CD4-positive, alpha-beta T cell treated with Interleukin-17A for 1 hour (primary cell): ENCODE data around the gene ABCA4.
"Not testable (repeated sequence)": the region's sequence is repeated elsewhere in the genome, so short reads cannot be mapped to it uniquely, and the experiment has no call there.

Source experiments
- DNase-seq: peaks from one replicate; pipeline ENCODE4 v3.0.0-alpha.2; 2020

ABCA4 gene

DNA sequence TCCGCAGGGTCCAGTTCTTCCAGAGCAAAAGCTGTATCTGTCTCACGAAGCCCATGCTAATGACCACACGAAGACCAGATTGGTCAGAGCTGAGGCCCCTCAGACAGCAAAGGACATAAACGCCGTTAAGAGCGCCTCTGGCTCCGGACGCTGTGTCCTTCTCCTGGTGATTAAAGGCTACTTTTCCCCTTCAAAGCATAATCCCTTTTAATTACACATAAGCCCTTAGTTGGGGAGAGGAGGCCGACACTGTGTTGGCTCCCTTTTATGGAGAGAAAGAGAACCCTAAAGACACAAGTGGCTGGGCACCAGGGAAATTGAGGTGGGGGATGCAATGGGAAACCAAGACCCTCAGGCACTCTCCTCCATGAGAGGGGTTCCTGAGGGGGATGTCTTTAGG, at the start of gene ABCA4:
ABCA4 (minus strand) TSS at position 158 of the 400 bp plus-strand sequence; CDS start at position 55, 103 bp downstream.
- no peak for DNase-seq

DNA sequence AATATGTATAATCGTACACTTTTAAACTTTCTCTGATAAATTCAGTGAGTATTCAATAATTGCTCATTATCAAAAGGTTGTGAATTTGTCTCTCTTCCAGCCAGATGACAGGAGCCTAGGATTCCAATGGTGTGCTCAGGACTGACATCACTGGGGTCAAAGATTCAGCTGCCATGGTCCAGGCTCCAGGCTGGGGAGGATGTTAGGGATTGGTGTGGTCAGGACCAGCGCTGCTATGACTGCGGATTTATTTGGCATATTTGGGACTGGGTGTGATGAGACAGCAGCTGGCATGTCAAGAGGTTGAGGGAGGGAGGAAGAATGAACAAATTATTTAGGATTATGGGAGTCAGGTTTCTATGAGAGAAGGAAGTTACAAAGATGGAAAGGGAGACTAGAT, 48.2 kb upstream of the ABCA4 start:
- no peak for DNase-seq

DNA sequence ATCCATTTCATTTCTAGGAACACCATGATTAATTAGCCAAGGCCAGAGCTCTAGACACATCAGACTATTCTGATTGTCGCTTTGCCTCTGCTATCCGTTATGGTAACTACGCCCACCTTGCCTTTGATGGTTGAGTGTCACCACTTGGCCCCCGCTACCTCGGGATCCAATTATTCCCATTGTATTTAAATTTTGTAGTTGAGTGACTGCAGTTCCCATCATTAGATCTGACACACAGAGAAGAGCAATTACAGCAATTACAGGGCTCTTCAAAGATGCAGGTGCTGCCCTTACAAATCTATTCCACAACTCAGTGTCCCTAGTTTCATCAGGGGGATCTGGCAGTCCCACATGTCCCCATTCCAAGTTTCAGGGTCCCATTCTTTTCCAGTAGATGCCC, 44.9 kb upstream of the ABCA4 start:
- no peak for DNase-seq

DNA sequence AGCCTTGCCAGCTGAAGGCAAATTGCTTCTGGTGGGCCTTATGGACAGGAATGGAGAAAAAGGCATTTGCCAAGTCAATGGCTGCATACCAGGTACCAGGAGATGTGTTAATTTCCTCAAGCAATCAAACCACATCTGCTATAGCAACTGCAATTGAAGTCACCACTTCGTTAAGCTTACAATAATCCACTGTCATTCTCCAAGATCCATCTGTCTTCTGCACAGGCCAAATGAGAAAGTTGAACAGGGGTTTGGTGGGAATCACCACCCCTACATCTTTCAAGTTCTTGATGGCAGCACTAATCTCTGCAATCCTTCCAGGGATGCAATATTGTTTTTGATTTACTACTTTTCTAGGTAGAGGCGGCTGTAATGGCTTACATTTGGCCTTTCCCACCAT, 43.9 kb upstream of the ABCA4 start:
- DNase-seq = not testable (repeated sequence)

DNA sequence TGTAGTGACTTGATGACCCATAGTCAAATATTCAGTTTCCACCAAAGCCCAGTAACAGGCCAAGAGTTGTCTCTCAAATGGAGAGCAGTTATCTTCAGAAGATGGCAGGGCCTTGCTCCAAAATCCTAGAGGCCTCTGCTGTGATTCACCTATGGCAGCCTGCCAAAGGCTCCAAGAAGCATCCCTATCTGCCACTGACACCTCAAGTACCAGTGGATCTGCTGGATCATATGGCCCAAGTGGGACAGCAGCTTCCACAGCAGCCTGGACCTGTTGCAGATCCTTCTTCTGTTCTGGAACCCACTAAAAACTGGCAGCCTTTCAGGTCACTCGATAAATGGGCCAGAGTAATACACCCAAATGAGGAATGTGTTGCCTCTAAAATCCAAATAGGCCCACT, 43.2 kb upstream of the ABCA4 start:
- DNase-seq = not testable (repeated sequence)

DNA sequence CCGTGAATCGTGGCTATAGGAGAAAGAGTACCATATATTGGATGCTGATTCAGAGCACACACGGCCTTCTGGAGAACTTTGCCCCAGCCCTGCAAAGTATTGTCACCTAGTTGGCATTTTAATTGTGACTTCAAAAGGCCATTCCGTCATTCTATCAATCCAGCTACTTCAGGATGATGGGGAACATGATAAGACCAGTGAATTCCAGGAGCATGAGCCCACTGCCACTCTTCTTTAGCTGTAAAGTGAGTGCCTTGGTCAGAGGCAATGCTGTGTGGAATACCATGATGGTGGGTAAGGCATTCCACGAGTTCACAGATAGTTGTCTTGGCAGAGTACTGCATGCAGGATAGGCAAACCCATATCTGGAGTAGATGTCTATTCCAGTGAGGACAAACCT, 42.3 kb upstream of the ABCA4 start:
- DNase-seq = not testable (repeated sequence)

DNA sequence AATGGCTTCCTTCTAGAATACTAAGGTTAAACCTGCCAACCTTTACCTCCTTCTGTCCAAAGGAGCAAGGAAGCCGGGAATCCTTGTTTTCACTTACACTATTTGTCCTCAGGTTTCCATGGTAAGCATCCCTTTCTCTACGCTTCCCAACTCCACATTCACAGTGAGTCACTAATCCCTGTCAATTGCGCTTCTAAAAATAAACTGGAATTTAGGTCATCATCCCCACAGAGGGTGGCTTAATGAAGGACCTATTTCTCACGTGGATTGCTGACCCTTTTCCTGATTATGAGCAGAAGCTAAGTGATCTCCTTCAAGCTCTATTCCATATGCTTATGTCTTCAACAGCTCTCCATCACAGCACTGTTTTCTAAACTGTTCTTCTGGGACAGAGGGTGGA, 39.9 kb upstream of the ABCA4 start:
- DNase-seq = no peak

DNA sequence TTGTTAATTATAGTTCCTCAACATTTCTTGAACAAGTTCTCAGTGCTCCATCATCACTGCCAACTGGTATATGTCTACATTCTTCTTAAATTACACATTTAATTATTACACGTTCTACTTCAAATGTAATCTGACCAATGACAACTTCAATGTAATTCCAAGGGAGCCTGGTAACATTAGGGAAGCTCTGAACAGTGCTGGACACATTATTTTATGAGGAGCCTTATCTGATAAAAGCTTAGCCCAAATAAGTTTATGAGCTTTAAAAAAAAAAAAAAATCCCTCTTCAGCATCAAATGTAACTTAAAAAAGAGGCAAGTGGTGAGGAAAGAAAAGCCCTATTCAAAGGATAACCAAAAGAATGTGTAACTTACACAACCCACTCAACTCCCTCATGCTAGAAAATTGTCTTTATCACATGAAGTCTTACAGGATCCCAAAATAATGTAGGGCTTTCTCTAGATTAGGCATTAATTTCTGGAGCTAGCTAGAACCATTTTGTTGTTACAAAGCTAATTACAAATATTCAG, 35.2 kb upstream of the ABCA4 start:
- DNase-seq = no peak

DNA sequence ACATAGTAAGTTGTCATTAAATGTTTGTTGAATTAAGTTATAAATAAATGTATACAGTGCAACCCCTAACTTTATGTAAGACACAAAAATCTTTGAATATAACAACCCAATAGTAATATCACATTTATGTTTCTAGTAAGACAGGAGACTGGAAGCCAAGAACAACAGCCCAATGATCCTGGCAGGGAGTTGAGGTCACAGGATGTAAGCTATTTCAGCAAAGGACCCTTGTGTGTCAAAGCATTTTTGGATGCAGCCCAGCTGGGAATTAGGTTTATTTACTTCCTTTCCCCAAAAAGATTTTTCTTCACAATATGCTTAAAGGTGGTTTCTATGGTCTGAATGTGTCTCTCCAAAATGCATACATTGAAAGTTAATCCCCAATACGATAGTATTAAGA, 34.0 kb upstream of the ABCA4 start:
- no peak for DNase-seq

DNA sequence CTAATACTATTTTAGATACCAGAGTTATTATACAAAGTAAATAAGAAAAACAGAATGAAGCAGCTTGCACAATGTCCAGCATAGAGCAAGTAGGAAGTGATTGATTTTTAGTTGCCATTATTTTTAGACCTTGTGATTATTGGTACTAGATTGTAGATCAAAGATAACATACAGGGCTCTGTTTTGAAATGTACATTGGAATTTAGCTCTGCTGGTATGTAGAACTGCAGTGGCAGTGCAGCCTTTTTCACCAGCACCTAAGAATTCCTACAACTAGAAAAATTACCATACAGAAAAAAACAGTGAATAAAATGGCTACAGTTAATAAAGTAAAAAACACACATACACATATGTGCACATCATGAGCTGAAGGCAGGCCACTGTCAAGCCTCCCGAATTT, 32.2 kb upstream of the ABCA4 start:
- DNase-seq = no peak

DNA sequence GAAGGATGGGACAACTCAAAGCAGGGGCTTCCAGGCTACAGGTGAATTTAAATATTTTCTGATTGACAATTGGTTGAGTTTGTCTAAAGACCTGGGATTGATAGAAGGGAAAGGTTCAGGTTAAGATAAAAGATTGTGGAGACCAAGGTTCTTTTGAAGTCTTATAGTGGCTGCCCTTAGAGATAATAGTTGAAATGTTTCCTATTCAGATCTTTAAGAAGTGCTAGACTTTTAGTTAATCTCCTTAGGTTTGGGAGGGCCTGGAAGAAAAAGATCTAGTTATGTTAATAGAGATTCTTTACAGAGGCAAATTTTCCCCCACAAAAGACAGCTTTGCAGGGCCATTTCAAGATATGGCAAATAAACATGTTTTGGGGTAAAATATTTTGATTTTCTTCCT, 28.2 kb upstream of the ABCA4 start:
- DNase-seq = not testable (repeated sequence)

DNA sequence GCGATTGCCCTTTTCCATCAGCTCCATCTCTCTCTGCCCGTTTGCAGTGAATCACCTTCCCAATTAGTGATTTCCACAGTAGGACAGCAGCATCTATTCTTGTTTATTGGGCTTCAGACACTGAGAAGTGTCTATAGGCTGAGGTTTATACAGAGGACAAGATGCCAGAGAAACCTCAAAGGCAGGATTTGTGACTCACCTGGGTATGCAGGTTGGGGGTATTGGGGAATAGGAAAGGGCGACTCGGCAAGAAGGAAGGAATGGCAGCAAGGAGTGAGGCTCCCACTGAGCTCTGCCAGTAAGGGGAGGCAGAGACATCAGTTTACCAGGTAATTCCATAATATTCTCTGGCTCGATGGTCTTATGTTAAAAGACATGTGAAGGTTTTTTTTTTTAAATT, 25.3 kb upstream of the ABCA4 start:
- no peak for DNase-seq

DNA sequence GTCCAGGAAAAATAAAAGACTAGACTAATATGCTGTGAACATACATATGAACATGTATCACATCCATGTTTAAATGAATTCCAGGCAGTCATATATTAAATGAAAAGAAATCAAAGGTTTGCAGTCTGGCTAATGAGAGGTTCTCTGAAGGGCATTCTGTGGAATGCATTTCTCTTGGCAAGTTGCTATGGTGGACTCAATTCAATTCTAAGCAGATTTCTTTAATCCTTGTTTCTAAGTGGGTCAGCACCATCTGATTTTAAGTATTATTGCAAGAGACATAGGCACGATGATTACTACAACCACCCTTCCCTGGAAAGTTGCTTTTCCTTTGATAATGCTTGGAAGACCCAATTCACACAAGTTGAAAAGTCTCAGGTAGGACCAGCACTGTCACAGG, 23.9 kb upstream of the ABCA4 start:
- no peak for DNase-seq

DNA sequence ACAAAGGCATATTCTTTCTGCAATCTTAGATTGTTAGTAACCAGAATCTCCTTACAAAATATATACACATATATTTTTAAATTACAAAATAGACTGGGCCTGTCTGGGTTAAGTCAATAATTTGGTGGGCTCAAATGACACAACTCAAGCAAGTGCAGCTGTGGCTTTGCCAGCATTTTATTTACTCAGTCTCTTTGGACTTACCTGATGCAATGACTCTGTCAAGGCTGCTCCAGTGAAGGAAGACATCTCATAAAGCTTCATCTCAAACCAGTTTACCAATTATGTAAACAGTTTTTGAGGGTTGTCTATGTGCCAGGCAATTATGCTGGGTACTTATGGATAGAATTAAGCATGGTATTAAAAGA, 22.8 kb upstream of the ABCA4 start:
- no peak for DNase-seq

DNA sequence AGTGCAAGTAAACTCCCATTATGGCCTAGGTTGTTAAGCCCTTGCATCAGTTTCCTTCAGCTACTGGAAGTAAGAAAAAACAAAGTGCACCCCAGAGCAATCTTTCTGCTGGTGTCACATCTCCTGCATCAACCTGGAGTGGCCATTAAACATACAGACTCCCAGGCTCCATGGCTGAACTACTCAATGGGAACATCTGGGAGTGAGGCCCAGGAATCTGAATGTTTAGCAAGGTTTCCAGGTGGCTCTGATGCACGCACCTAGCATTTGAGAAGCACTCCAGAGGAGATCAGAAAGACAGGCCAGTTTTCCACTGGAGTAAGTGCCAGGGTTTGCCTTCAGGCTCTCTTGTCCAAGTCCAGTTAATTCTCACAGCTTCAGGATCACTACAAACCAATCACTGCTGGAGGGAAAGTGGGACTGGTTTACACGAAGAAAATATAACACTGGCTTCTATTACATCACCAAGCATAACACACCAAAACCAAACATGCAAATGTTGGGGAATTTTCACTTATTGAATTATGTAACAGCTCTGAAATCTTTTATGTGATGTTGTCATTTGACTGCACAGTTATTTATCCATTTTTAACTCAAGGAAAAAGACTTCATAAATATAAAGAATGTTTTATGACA, 22.3 kb upstream of the ABCA4 start:
- DNase-seq = no peak

DNA sequence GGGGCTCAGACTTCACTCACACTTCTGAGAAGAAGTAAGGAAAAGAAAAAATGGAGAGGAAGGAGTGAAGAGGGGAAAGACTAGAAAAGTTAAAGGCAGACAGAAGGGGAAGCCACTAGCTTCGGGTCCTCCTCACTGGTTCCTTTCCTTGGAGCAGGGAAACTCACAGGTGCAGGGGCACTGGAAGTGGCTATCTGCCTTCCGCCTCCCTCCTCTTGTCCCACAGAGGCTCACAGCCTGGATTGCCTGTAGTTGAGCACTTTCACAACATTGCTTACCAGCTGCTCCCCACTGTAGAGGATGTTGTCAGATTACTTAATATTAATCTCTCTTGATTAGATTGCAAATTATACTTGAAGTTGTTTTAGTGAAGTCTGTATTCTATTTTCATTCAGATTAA, 21.6 kb upstream of the ABCA4 start:
- DNase-seq = no peak

DNA sequence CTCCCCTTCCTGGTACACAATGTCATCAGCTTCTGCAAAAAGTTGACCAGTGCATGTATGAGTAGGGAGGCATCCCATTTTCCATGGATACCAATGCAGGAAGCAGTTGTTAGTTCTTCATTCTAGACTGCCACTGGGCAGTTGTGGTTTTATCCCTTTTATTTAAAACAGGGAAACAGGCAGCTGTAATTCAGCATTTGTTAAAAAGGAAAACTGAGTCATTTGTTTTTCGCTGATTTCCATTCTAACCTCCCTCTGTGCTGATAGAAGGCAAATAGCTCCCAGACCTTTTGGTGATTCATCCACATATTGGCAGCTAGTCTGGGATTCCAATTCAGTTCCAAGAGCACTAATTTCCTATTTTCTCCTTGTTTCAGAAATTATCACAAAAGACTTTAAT, 21.1 kb upstream of the ABCA4 start:
- DNase-seq = no peak

DNA sequence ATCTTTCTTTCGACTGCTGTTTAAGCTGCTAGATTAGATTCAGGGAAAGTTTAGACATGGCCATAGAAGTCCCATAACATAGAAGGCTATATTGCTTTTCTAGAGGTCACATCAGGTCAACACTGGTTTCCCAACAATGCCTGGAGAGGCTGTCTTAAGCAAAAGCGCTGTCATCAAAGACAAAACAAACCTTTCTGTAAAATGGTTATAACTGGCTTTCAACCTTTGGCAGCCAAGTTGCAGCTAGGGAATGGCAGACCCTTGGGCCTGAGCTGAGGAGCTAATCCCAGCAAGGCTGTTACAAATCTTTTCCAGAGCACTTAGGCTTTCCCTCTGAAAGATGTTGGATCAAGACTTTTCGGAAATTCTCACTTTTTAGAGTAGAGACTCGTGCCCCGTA, 11.2 kb upstream of the ABCA4 start:
- DNase-seq = no peak

DNA sequence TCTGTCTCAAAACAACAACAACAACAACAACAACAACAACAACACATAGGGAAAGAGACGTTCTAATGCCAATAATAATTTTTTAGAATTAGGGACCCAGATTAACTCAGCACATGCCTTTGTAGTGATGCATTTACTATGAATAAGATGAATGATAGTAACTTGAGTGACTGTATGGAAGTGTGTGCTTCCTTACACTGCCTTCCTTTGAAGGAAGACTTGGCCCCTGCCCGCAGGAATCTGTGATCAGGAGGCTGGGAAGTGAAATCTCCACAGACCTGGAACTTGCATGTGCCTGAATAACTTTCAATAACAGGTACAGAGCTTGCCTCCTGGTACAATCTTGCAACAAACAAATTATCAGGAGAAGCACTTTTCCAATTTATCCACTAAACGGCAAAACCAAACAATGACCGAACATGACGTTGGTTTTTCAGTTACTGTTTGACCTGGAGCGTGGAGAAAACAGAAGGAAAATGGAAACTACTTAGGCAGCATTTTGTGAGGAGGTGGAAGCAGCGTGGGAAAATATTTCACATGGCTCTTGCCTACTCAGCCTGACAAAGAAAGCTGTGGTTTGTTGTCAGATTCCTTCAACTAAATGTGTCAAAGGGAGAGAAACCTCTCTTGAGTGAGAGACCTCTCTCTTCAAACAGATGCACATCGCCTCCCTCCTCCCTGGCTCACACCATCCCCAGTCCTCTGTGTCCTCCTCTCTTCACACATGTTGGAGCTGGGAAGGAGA, 10.1 kb upstream of the ABCA4 start:
- no peak for DNase-seq

DNA sequence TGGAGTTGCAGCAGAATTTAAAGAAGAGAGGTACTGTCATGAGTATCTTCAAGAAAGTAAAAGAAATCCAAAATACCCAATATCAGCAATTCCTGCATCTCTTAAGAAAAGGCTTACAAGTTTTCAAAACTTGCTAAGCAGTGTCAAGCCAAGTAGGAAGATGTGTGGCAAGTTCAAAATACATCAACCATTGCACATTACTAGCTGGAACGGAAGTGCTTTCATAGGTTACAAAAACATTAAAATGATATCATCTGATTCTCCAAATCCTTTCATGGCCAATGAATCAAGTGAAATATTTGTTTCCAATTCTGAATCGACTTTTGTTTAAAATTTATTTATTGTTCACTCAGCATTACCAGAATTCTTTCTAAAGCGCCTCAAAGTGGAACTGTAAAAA, 5.7 kb upstream of the ABCA4 start:
- DNase-seq = no peak

DNA sequence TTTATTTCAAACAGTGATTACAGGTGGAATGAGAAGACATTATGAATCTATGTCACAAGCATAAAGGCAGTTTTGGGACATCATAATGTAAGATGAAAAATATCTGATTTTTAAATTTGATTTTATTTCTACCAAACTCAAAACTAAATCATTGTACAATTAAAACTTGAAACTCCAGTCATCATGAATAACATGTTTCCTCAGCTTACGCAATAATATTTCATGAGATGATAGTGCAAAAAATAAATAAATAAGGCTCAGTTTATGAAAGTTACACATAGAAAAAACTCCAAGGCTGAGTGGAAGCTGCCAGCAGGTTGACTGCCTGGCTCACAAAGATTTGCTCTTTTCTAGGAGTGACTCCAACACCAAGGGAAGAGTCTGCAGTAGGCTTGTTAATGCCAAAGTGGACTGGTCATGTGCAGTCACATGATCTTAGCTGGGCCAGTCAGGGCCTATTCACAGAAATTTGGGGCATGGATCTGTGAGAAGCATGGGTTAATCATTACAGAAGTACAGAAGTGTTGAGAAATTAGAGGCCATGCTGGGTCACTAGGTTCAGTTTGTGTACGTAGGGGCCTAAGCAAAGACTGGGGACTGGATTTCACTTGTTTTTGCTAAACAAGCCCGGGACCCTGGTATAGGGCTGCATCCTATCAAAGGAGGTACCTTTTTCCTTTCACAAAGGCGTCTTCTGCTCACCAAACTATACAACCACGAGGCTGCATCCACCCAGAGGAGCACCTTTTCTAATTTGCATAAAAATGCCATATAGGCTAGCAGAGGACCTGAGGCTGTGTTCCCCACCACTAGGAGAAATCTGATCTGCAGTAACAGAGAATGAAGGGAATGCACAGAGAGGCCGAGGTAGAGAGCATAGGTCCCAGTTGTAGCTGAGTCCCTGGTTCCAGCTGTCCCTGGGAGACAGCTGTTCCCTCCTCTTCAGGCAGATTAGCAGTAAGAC, 4.9 kb upstream of the ABCA4 start:
- no peak for DNase-seq

DNA sequence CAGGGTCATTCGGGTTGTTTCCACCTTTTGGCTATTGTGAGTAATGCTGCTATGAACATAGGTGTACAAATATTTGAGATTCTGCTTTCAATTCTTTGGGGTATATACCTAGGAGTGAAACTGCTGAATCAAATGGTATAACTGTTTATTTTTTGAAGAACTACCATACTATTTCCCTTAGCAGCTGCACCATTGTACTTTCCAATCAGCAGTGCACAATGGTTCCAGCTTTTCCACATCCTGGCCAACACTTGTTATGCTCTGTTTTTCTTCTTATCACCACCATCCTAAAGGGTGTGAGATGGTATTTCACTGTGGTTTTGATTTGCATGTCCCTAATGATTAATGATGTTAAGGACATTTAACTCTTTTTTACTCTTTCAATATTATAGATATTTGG, 3.6 kb upstream of the ABCA4 start:
- DNase-seq = no peak

DNA sequence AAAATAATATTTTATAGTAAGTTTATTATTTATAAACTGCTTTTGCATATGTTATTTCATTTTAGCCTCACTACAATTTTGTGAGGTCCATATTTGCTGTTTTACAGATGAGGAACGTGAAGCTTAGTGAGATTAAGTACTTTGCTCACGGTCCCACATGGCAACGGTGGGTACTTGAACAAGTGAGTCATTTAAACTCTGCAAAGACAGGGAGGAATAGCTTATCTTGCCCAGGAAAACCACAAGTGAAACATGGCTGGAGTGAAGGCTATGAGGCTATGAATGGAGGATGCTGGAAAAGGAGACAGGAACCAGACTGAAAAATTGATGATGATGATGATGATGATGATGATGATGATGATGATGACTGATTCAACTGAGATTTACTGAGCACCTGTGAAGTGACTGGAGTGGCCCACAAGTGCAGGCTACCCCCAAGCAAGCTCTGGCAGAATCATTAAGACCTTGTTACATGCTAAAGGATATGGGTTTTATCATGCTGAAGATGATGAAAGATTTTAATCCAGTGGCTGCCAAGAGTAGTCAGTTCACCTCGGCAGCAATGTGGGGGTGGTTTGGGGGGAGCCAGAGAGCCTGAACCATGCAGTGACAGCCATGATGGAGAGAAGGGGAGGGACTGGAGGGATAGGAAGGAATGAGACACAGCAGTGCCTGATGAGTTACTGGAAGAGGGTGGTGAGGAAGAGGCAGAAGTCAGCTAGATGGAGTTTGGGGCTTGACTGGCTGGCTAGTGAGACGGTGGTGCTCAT, 1.4 kb upstream of the ABCA4 start:
- DNase-seq = no peak
